ENCODE results near the gene SREBF1.

- TF ChIP-seq POLR2AphosphoS5 (IDR thresholded peaks at IDR 0.05) (no peak), CTCF (IDR thresholded peaks at IDR 0.05) (no peak), POLR2A (IDR thresholded peaks at IDR 0.05) (no peak)
Observed at GRCh38 chr17:17845046-17845775, 8.4 kb upstream of the SREBF1 start.
